T-helper 1 cell treated with Interleukin-12 subunit alpha and Interleukin-12 subunit beta and Interleukin-4 antibody, amounts not matched to agents 30 μg/mL and 1 μg/mL, for 36 hours (primary cell): ENCODE data around the gene CDK10.
A peak's percentile ranks its signal among the peaks of the same experiment; 100 is the strongest.
"Not testable (repeated sequence)": the region's sequence is repeated elsewhere in the genome, so short reads cannot be mapped to it uniquely, and the experiment has no call there.

Experiments
- H3K27ac Mint-ChIP-seq: one replicate; pipeline ENCODE4 v1.8.0; 2021; ENCODE audit warnings: mild to moderate bottlenecking, mixed read lengths
- H3K27me3 Mint-ChIP-seq: one replicate; pipeline ENCODE4 v1.8.0; 2021; ENCODE audit warnings: low read depth, mixed read lengths
- H3K36me3 Mint-ChIP-seq: one replicate; pipeline ENCODE4 v1.8.0; 2021; ENCODE audit warnings: low read depth, mixed read lengths
- H3K4me1 Mint-ChIP-seq: one replicate; pipeline ENCODE4 v1.8.0; 2021; ENCODE audit warnings: low read depth, mixed read lengths
- H3K4me3 Mint-ChIP-seq: one replicate; pipeline ENCODE4 v1.8.0; 2021; ENCODE audit warnings: mild to moderate bottlenecking, moderate library complexity, mixed read lengths
- H3K9me3 Mint-ChIP-seq: one replicate; pipeline ENCODE4 v1.8.0; 2021; ENCODE audit warnings: mixed read lengths

The CDK10 gene

GRCh38 chr16:89687092-89687940 is 827 bp downstream of the CDK10 start:
- peaks cover 12% of the 10 kb centered on the region for H3K36me3 Mint-ChIP-seq
- no peaks in the 10 kb centered on the region for H3K27me3 Mint-ChIP-seq
- H3K27ac Mint-ChIP-seq, result peak overlapping the region; percentile 63
- peaks cover 10% of the 10 kb centered on the region for H3K4me1 Mint-ChIP-seq
- peaks cover 5% of the 10 kb centered on the region for H3K9me3 Mint-ChIP-seq
- H3K4me3 Mint-ChIP-seq, result peak overlapping the region; percentile 81

- Mint-ChIP-seq H3K36me3 (peaks cover 14% of the 10 kb centered on the region), H3K4me1 (peaks cover 10% of the 10 kb centered on the region), H3K27ac (no peak overlapping the region), H3K27me3 (no peaks in the 10 kb centered on the region), H3K9me3 (peaks cover 5% of the 10 kb centered on the region), H3K4me3 (peak overlapping the region; percentile 56)
Observed at GRCh38 chr16:89688395-89688794, 1.9 kb downstream of the CDK10 start.

DNA sequence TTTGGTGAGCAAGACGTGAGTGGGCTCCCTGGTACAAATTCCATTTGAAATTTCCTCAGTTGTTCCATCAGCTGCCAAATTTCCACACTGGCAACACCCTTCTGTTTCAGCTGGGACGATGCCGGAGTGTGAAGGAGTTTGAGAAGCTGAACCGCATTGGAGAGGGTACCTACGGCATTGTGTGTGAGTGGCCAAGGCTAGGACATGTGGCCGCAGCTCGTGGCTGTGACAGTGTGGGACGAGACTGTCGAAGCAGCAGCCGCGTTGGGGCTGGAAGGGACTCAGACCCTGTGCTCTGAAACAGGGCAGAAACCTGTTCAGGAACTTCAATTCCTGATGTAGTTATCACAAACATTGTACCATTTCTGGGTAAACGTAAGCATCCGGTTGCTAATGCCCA is 2.7 kb downstream of the CDK10 start:
- Mint-ChIP-seq H3K36me3 (peaks cover 17% of the 10 kb centered on the region), H3K4me3 (no peak overlapping the region), H3K9me3 (peaks cover 5% of the 10 kb centered on the region), H3K27me3 (no peaks in the 10 kb centered on the region), H3K4me1 (peaks cover 10% of the 10 kb centered on the region), H3K27ac (no peak overlapping the region)

DNA sequence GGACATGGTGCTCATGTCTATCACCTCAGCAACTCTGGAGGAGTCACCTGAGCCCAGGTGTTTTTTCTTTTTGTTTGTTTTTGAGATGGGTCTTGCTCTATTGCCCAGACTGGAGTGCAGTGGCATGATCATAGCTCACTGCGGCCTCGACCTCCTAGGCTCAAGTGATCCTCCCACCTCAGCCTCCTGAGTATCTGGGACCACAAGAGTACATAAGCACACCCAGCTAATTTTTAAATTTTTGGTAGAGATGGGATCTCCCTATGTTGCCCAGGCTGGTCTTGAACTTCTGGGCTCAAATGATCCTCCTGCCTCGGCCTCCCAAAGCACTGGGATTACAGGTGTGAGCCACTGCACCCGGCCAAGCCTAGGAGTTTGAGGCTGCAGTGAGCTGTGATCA is 3.1 kb downstream of the CDK10 start:
- Mint-ChIP-seq H3K4me1 (peaks cover 10% of the 10 kb centered on the region), H3K36me3 (peaks cover 15% of the 10 kb centered on the region)
- not testable (repeated sequence) for H3K4me3 Mint-ChIP-seq, H3K27ac Mint-ChIP-seq, H3K9me3 Mint-ChIP-seq, H3K27me3 Mint-ChIP-seq

- no peaks in the 10 kb centered on the region for H3K9me3 Mint-ChIP-seq
- no peak overlapping the region for H3K27ac Mint-ChIP-seq
- peaks cover 12% of the 10 kb centered on the region for H3K36me3 Mint-ChIP-seq
- no peak overlapping the region for H3K4me3 Mint-ChIP-seq
- no peaks in the 10 kb centered on the region for H3K27me3 Mint-ChIP-seq
- H3K4me1 Mint-ChIP-seq, result peaks cover 10% of the 10 kb centered on the region
Observed at GRCh38 chr16:89690392-89690901, 4.0 kb downstream of the CDK10 start.

DNA sequence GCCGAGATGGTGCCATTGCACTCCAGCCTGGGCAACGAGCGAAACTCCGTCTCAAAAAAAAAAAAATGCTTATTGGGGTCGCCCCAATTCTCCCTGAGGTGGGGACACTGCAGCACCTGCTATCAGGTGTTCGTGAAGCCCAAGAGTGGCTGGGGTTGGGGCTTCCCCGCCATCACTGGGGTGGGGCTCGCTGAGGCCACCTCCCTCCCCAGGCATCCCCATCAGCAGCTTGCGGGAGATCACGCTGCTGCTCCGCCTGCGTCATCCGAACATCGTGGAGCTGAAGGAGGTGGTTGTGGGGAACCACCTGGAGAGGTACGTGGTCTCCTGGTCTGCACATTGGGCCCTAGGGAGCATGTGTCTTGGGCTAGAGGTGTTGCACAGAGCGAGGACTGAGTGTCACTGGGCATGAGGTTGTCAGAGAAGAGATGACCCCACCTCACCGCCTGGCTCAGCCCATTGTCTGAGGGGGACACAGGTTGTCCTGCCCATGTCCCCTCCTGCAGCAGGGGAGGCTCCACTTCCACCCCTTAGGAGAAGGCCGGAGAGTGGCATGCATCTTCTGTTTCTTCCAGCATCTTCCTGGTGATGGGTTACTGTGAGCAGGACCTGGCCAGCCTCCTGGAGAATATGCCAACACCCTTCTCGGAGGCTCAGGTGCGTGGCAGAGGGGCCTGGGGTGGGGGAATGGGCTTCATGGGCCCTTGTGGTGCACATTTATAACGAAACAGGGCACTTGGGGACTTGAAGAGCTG is 4.9 kb downstream of the CDK10 start:
- Mint-ChIP-seq H3K36me3 (peaks cover 12% of the 10 kb centered on the region), H3K27ac (no peak overlapping the region), H3K27me3 (no peaks in the 10 kb centered on the region), H3K4me1 (peaks cover 6% of the 10 kb centered on the region), H3K4me3 (no peak overlapping the region), H3K9me3 (no peaks in the 10 kb centered on the region)

GRCh38 chr16:89691986-89692569 is 5.6 kb downstream of the CDK10 start:
- no peaks in the 10 kb centered on the region for H3K9me3 Mint-ChIP-seq
- H3K4me3 Mint-ChIP-seq, result no peak overlapping the region
- no peak overlapping the region for H3K27ac Mint-ChIP-seq
- H3K4me1 Mint-ChIP-seq, result peaks cover 8% of the 10 kb centered on the region
- H3K36me3 Mint-ChIP-seq, result peaks cover 10% of the 10 kb centered on the region
- no peaks in the 10 kb centered on the region for H3K27me3 Mint-ChIP-seq

GRCh38 chr16:89693289-89693731 is 6.8 kb downstream of the CDK10 start:
- peaks cover 2% of the 10 kb centered on the region for H3K4me1 Mint-ChIP-seq
- no peaks in the 10 kb centered on the region for H3K27me3 Mint-ChIP-seq
- H3K4me3 Mint-ChIP-seq, result no peak overlapping the region
- no peaks in the 10 kb centered on the region for H3K9me3 Mint-ChIP-seq
- H3K36me3 Mint-ChIP-seq, result peaks cover 10% of the 10 kb centered on the region
- no peak overlapping the region for H3K27ac Mint-ChIP-seq

GRCh38 chr16:89693931-89694783 is 7.7 kb downstream of the CDK10 start:
- Mint-ChIP-seq H3K27ac (no peak overlapping the region), H3K36me3 (peaks cover 10% of the 10 kb centered on the region), H3K4me1 (peaks cover 2% of the 10 kb centered on the region), H3K4me3 (no peak overlapping the region), H3K27me3 (no peaks in the 10 kb centered on the region), H3K9me3 (no peaks in the 10 kb centered on the region)

- not testable (repeated sequence) for H3K4me3 Mint-ChIP-seq, H3K27ac Mint-ChIP-seq, H3K4me1 Mint-ChIP-seq, H3K9me3 Mint-ChIP-seq, H3K27me3 Mint-ChIP-seq
- H3K36me3 Mint-ChIP-seq, result peaks cover 10% of the 10 kb centered on the region
Observed at GRCh38 chr16:89694784-89695085, 8.2 kb downstream of the CDK10 start.

DNA sequence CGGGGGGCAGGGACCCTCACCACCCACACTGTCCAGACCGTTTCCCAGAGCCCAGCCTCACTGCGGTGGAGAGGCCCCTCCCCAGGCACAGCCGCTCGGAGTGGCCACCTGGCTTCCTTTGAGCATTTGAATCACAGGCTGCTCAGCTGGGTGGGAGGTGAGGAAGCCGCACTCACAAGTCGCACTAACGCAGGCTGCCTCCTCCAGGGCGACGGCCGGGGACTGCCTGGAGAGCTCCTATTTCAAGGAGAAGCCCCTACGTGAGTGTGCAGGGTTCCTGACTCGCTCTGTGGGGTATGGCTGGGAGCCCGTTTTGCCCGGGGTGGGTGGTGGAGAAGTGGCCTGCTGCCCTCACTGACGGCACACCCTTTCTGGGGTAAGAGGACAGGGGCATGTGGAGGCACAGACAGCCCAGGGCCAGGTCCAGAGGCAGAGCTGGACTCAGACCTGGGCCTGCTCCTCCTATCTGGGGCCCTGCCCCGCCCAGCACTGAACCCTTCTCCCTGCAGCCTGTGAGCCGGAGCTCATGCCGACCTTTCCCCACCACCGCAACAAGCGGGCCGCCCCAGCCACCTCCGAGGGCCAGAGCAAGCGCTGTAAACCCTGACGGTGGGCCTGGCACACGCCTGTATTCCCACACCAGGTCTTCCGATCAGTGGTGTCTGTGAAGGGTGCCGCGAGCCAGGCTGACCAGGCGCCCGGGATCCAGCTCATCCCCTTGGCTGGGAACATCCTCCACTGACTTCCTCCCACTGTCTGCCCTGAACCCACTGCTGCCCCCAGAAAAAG is 8.8 kb downstream of the CDK10 start:
- Mint-ChIP-seq H3K36me3 (peaks cover 7% of the 10 kb centered on the region), H3K27me3 (no peaks in the 10 kb centered on the region), H3K4me1 (peaks cover 6% of the 10 kb centered on the region), H3K27ac (no peak overlapping the region), H3K4me3 (no peak overlapping the region), H3K9me3 (no peaks in the 10 kb centered on the region)

GRCh38 chr16:89695875-89696669 is 9.6 kb downstream of the CDK10 start:
- no peak overlapping the region for H3K27ac Mint-ChIP-seq
- no peaks in the 10 kb centered on the region for H3K27me3 Mint-ChIP-seq
- peaks cover 5% of the 10 kb centered on the region for H3K36me3 Mint-ChIP-seq
- no peaks in the 10 kb centered on the region for H3K9me3 Mint-ChIP-seq
- peaks cover 8% of the 10 kb centered on the region for H3K4me1 Mint-ChIP-seq
- H3K4me3 Mint-ChIP-seq, result no peak overlapping the region

GRCh38 chr16:89696670-89697128 is 10.2 kb downstream of the CDK10 start:
- no peak overlapping the region for H3K27ac Mint-ChIP-seq

More at GRCh38 chr16:89696670-89697128, 10.2 kb downstream of the CDK10 start:
- Mint-ChIP-seq H3K36me3 (peaks cover 5% of the 10 kb centered on the region), H3K9me3 (no peaks in the 10 kb centered on the region), H3K4me1 (peaks cover 8% of the 10 kb centered on the region), H3K27me3 (no peaks in the 10 kb centered on the region), H3K4me3 (no peak overlapping the region)
